Measurements from ENCODE around the gene LAGE3. TPM values are rescaled to one million over a fixed set of nuclear protein-coding genes. Genes with fewer than 3 reads are reported as not detected.

Gene LAGE3
- total and polyA plus RNA-seq, 2 of the 13 experiments (the other 11 are each of a cell fraction or from before 2014, with no cell fraction given): 7.6 to 12.7 TPM

- no peak for TF ChIP-seq RFX5 (IDR thresholded peaks at IDR 0.05; ENCODE audit: low read depth, low read length)
- Histone ChIP-seq H3K4me2 (ENCODE audit: low read depth, low read length) (no peak overlapping the region), H3K79me2 (ENCODE audit: insufficient read depth, low read length) (peaks cover 9% of the 10 kb centered on the region), H3K4me3 (replicated peaks in 1 of 3; ENCODE audit: insufficient read depth in 1 of 3, low read depth in 2 of 3, low read length in 3 of 3) (no peak overlapping the region), H3K9ac (ENCODE audit: insufficient read depth, low read depth, low read length) (no peak overlapping the region), H4K20me1 (ENCODE audit: insufficient read depth, low read length) (no peaks in the 10 kb centered on the region), H3K36me3 (replicated peaks in 1 of 2; ENCODE audit: control insufficient read depth in 1 of 2, insufficient read depth in 2 of 2, low read length in 2 of 2) (peaks cover 3 to 5% of the 10 kb centered on the region in 2 experiments; a peak in 3 of 5 replicates), H3K9me3 (ENCODE audit: low read length) (no peaks in the 10 kb centered on the region), H3K27me3 (ENCODE audit: control insufficient read depth in 1 of 2, insufficient read depth in 2 of 2, low read length in 2 of 2) (no peaks in the 10 kb centered on the region), H3K4me1 (ENCODE audit: insufficient read depth, low read length) (0 out of 2 replicates have a peak, but pooled peaks cover 4% of the 10 kb centered on the region), H3K27ac (ENCODE audit: extremely low read length, insufficient read depth, low read length) (no peak overlapping the region), H2AFZ (ENCODE audit: low read length) (no peak overlapping the region)
- BruUV-seq (replicated peaks): no TSS peak
- DNase-seq (ENCODE audit: low spot score): no peak
- 93% methylated on average over 2 of the region's 8 CpGs for WGBS (ENCODE audit: low lambda C conversion rate)
- CTCF ChIA-PET (ENCODE audit: low intra/inter-chr PET ratio, low total read pairs): no interaction called here
- intact Hi-C loops (cut with micrococcal nuclease; ENCODE audit: unreplicated experiment) (no loop called here), in situ Hi-C loops (cut with HindIII; ENCODE audit: extremely low pct_ligation_motif_present, low pct_unique_long_range_greater_than_20kb) (no loop called here)
- no peak for FAIRE-seq
- POLR2A ChIA-PET: no interaction called here
- no peak for ATAC-seq
These were observed 16.7 kb downstream of the LAGE3 start for GRCh38 chrX:154462396-154462795.

GRCh38 chrX:154460326-154460725, 18.8 kb downstream of the LAGE3 start:
- in situ Hi-C loops (cut with HindIII; ENCODE audit: extremely low pct_ligation_motif_present, low pct_unique_long_range_greater_than_20kb): no loop called here
- no peaks in the 10 kb centered on the region for H4K20me1 ChIP-seq (ENCODE audit: insufficient read depth, low read length)
- peaks cover 0 to 4% of the 10 kb centered on the region in 2 experiments; a peak in 3 of 5 replicates for H3K36me3 ChIP-seq (replicated peaks in 1 of 2; ENCODE audit: control insufficient read depth in 1 of 2, insufficient read depth in 2 of 2, low read length in 2 of 2)
- no peaks in the 10 kb centered on the region for H3K9me3 ChIP-seq (ENCODE audit: low read length)
- H3K4me2 ChIP-seq (ENCODE audit: low read depth, low read length): no peak overlapping the region
- intact Hi-C loops (cut with micrococcal nuclease; ENCODE audit: unreplicated experiment): no loop called here
- no peak overlapping the region for H3K27ac ChIP-seq (ENCODE audit: extremely low read length, insufficient read depth, low read length)
- H3K4me3 ChIP-seq (replicated peaks in 1 of 3; ENCODE audit: insufficient read depth in 1 of 3, low read depth in 2 of 3, low read length in 3 of 3): no peak overlapping the region
- no CpG with 5 or more reads among the region's 26 CpGs for WGBS (ENCODE audit: low lambda C conversion rate)
- H3K9ac ChIP-seq (ENCODE audit: insufficient read depth, low read depth, low read length): no peak overlapping the region
- no peaks in the 10 kb centered on the region for H3K27me3 ChIP-seq (ENCODE audit: control insufficient read depth in 1 of 2, insufficient read depth in 2 of 2, low read length in 2 of 2)
- 0 out of 2 replicates have a peak, but pooled peaks cover 4% of the 10 kb centered on the region for H3K4me1 ChIP-seq (ENCODE audit: insufficient read depth, low read length)
- DNase-seq (ENCODE audit: low spot score): no peak
- ATAC-seq: no peak
- POLR2A ChIA-PET: interaction anchor here (1.2 kb wide), 1 partner anchor 89 kb away, joined by 3 read pairs; no protein-coding TSS in a partner anchor
- BruUV-seq (replicated peaks): no TSS peak
- H2AFZ ChIP-seq (ENCODE audit: low read length): no peak overlapping the region
- H3K79me2 ChIP-seq (ENCODE audit: insufficient read depth, low read length): peaks cover 9% of the 10 kb centered on the region
- FAIRE-seq: no peak
- CTCF ChIA-PET (ENCODE audit: low intra/inter-chr PET ratio, low total read pairs): no interaction called here
- TF ChIP-seq CENPBD1 (CRISPR knock-in tag; IDR thresholded peaks at IDR 0.05; ENCODE audit: borderline replicate concordance, low read depth) (no peak), SP140L (CRISPR knock-in tag; IDR thresholded peaks at IDR 0.05; ENCODE audit: borderline replicate concordance) (no peak), NKX3-1 (CRISPR knock-in tag; IDR thresholded peaks at IDR 0.05) (no peak), ZNF670 (CRISPR knock-in tag; IDR thresholded peaks at IDR 0.05; ENCODE audit: borderline replicate concordance) (no peak), KLF11 (CRISPR knock-in tag; IDR thresholded peaks at IDR 0.05) (no peak), TOPORS (CRISPR knock-in tag; IDR thresholded peaks at IDR 0.05) (no peak), PREB (CRISPR knock-in tag; IDR thresholded peaks at IDR 0.05) (no peak), FOXO1 (CRISPR knock-in tag; IDR thresholded peaks at IDR 0.05) (no peak), ZNF607 (CRISPR knock-in tag; IDR thresholded peaks at IDR 0.05; ENCODE audit: borderline replicate concordance) (no peak), SRF (IDR thresholded peaks at IDR 0.05; ENCODE audit: low read depth, low read length) (no peak), ZNF597 (CRISPR knock-in tag; IDR thresholded peaks at IDR 0.05) (no peak)
